Spleen (tissue), 7 donors: ENCODE measurements around the gene KIT.

Experiments used
- POLR2AphosphoS5 ChIP-seq, 3 donors: sonication (generic); formaldehyde crosslinking; IDR thresholded peaks; one replicate each; pipeline ENCODE4 v1.5.1; 2017; ENCODE audit warnings: antibody characterized with exemption in 3 of 3
- TF ChIP-seq, protein P1 (sequence below), 11 experiments: fragments of 200-600 bp in 7 of 11; fragments of 450-650 bp in 4 of 11; sonication (generic) in 4 of 11; IDR thresholded peaks in 8 of 11; conservative IDR thresholded peaks in 3 of 11; 1 replicate in 7 of 11; 2 replicates in 4 of 11; pipeline versions ENCODE4 v1.4.0 to v1.8.0; 2016 to 2021; ENCODE audit warnings: antibody characterized with exemption in 11 of 11, inconsistent platforms in 4 of 11, mild to moderate bottlenecking in 1 of 11
- donor health status: DM: no; HTN: no; CAD: no; lungs with moderate emphysema.
- donor health status: DM: no; HTN: no; CAD: no.
- donor health status: DM: no; HTN: no; CAD: no.

DNA sequence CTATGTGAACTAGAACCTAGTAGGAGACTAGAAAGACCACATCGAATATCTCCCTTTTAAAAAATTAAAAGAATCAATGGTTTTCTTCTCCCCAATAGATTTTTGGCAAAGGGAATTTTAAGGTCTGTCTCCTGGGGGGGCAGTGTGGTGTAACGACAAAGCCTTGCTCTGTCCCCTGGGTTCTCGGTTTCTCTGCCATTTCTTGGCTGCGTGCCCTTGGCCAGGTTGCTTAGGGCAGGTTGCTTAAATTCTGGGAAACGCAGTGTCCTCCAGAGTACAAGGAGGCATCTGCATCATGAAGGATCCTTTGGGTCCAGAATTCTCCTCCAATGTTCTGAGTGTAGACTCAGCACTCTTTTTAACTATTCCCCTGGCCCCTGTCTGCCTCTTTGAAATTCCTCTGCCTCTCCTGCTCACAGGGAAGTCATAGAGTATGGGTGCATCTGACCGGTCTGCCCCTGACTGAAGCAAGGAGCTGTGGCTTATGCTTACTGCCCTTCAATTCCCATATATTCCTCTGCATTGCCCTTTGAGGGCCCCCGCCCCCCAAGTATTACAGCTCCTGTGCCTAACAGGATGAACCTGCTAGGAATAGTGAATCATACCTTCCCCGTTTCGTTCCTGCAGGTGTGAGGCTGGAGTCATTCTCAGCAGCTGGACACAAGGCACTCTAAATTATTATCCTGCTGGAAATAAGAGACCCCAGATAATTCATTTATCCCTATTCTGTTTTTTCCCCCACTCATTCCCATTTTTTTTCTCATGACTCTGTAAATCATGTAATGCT is 2.2 kb downstream of the KIT start:
- TF ChIP-seq, protein P1, sequence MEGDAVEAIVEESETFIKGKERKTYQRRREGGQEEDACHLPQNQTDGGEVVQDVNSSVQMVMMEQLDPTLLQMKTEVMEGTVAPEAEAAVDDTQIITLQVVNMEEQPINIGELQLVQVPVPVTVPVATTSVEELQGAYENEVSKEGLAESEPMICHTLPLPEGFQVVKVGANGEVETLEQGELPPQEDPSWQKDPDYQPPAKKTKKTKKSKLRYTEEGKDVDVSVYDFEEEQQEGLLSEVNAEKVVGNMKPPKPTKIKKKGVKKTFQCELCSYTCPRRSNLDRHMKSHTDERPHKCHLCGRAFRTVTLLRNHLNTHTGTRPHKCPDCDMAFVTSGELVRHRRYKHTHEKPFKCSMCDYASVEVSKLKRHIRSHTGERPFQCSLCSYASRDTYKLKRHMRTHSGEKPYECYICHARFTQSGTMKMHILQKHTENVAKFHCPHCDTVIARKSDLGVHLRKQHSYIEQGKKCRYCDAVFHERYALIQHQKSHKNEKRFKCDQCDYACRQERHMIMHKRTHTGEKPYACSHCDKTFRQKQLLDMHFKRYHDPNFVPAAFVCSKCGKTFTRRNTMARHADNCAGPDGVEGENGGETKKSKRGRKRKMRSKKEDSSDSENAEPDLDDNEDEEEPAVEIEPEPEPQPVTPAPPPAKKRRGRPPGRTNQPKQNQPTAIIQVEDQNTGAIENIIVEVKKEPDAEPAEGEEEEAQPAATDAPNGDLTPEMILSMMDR (IDR thresholded peaks at IDR 0.05 in 8 of 11, conservative IDR thresholded peaks at IDR 0.05 in 3 of 11) = no peak
- no peak for TF ChIP-seq POLR2AphosphoS5 (IDR thresholded peaks at IDR 0.05)
